ENCODE data around the gene CPT2.

The CPT2 gene

GRCh38 chr1:53246261-53247134 lies 49.9 kb downstream of the CPT2 start:
- no peak overlapping the region for H2AFZ ChIP-seq (ENCODE audit: low read depth, low read length)
- H3K4me1 ChIP-seq (ENCODE audit: insufficient read depth, low read length): no peaks in the 10 kb centered on the region
- no peaks in the 10 kb centered on the region for H3K9me3 ChIP-seq (ENCODE audit: low read length)
- peaks cover 31% of the 10 kb centered on the region for H3K36me3 ChIP-seq (ENCODE audit: insufficient read depth, low read length)
- H3K4me3 ChIP-seq (ENCODE audit: low read length): no peak overlapping the region
- no peaks in the 10 kb centered on the region for H3K27me3 ChIP-seq (ENCODE audit: insufficient read depth, low read length)

- H3K9me3 ChIP-seq (ENCODE audit: low read length): no peaks in the 10 kb centered on the region
- H3K4me3 ChIP-seq (ENCODE audit: low read length): no peak overlapping the region
- H3K36me3 ChIP-seq (ENCODE audit: insufficient read depth, low read length): peaks cover 38% of the 10 kb centered on the region
Observed at GRCh38 chr1:53249706-53250105, 53.1 kb downstream of the CPT2 start.

GRCh38 chr1:53250325-53250724 lies 53.7 kb downstream of the CPT2 start:
- Histone ChIP-seq H3K36me3 (ENCODE audit: insufficient read depth, low read length) (peaks cover 43% of the 10 kb centered on the region), H2AFZ (ENCODE audit: low read depth, low read length) (no peak overlapping the region)

More at GRCh38 chr1:53249706-53250105, 53.1 kb downstream of the CPT2 start:
- Histone ChIP-seq H2AFZ (ENCODE audit: low read depth, low read length) (no peak overlapping the region), H3K27me3 (ENCODE audit: insufficient read depth, low read length) (no peaks in the 10 kb centered on the region), H3K4me1 (ENCODE audit: insufficient read depth, low read length) (no peaks in the 10 kb centered on the region)

GRCh38 chr1:53254011-53254640 lies 57.5 kb downstream of the CPT2 start:
- H3K4me3 ChIP-seq (ENCODE audit: low read length): no peak overlapping the region
- H2AFZ ChIP-seq (ENCODE audit: low read depth, low read length): no peak overlapping the region
- H3K9me3 ChIP-seq (ENCODE audit: low read length): no peaks in the 10 kb centered on the region
- H3K4me1 ChIP-seq (ENCODE audit: insufficient read depth, low read length): no peaks in the 10 kb centered on the region
- H3K27me3 ChIP-seq (ENCODE audit: insufficient read depth, low read length): no peaks in the 10 kb centered on the region
- H3K36me3 ChIP-seq (ENCODE audit: insufficient read depth, low read length): peaks cover 47% of the 10 kb centered on the region

More at GRCh38 chr1:53250325-53250724, 53.7 kb downstream of the CPT2 start:
- no peaks in the 10 kb centered on the region for H3K9me3 ChIP-seq (ENCODE audit: low read length)
- no peak overlapping the region for H3K4me3 ChIP-seq (ENCODE audit: low read length)
- H3K4me1 ChIP-seq (ENCODE audit: insufficient read depth, low read length): no peaks in the 10 kb centered on the region
- H3K27me3 ChIP-seq (ENCODE audit: insufficient read depth, low read length): no peaks in the 10 kb centered on the region

GRCh38 chr1:53255031-53255430 lies 58.4 kb downstream of the CPT2 start:
- H3K9me3 ChIP-seq (ENCODE audit: low read length): no peaks in the 10 kb centered on the region
- H3K36me3 ChIP-seq (ENCODE audit: insufficient read depth, low read length): peaks cover 45% of the 10 kb centered on the region
- no peaks in the 10 kb centered on the region for H3K4me1 ChIP-seq (ENCODE audit: insufficient read depth, low read length)
- H3K27me3 ChIP-seq (ENCODE audit: insufficient read depth, low read length): no peaks in the 10 kb centered on the region
- no peak overlapping the region for H2AFZ ChIP-seq (ENCODE audit: low read depth, low read length)
- no peak overlapping the region for H3K4me3 ChIP-seq (ENCODE audit: low read length)

- H3K4me1 ChIP-seq (ENCODE audit: insufficient read depth, low read length): no peaks in the 10 kb centered on the region
- H3K4me3 ChIP-seq (ENCODE audit: low read length): no peak overlapping the region
- peaks cover 51% of the 10 kb centered on the region for H3K36me3 ChIP-seq (ENCODE audit: insufficient read depth, low read length)
- H3K27me3 ChIP-seq (ENCODE audit: insufficient read depth, low read length): no peaks in the 10 kb centered on the region
- H3K9me3 ChIP-seq (ENCODE audit: low read length): no peaks in the 10 kb centered on the region
- no peak overlapping the region for H2AFZ ChIP-seq (ENCODE audit: low read depth, low read length)
Observed at GRCh38 chr1:53256511-53257453, 60.2 kb downstream of the CPT2 start.

- H3K9me3 ChIP-seq (ENCODE audit: low read length): no peaks in the 10 kb centered on the region
- no peak overlapping the region for H3K4me3 ChIP-seq (ENCODE audit: low read length)
- no peak overlapping the region for H2AFZ ChIP-seq (ENCODE audit: low read depth, low read length)
- H3K4me1 ChIP-seq (ENCODE audit: insufficient read depth, low read length): no peaks in the 10 kb centered on the region
- H3K36me3 ChIP-seq (ENCODE audit: insufficient read depth, low read length): peaks cover 56% of the 10 kb centered on the region
- H3K27me3 ChIP-seq (ENCODE audit: insufficient read depth, low read length): no peaks in the 10 kb centered on the region
Observed at GRCh38 chr1:53257454-53258081, 60.9 kb downstream of the CPT2 start.

- Histone ChIP-seq H3K4me1 (ENCODE audit: insufficient read depth, low read length) (no peaks in the 10 kb centered on the region), H3K36me3 (ENCODE audit: insufficient read depth, low read length) (peaks cover 61% of the 10 kb centered on the region), H3K27me3 (ENCODE audit: insufficient read depth, low read length) (no peaks in the 10 kb centered on the region), H3K9me3 (ENCODE audit: low read length) (no peaks in the 10 kb centered on the region), H2AFZ (ENCODE audit: low read depth, low read length) (no peak overlapping the region), H3K4me3 (ENCODE audit: low read length) (no peak overlapping the region)
Observed at GRCh38 chr1:53258216-53258615, 61.6 kb downstream of the CPT2 start.

- Histone ChIP-seq H3K36me3 (ENCODE audit: insufficient read depth, low read length) (peaks cover 65% of the 10 kb centered on the region), H3K9me3 (ENCODE audit: low read length) (no peaks in the 10 kb centered on the region), H3K4me1 (ENCODE audit: insufficient read depth, low read length) (no peaks in the 10 kb centered on the region), H3K27me3 (ENCODE audit: insufficient read depth, low read length) (no peaks in the 10 kb centered on the region), H2AFZ (ENCODE audit: low read depth, low read length) (no peak overlapping the region), H3K4me3 (ENCODE audit: low read length) (no peak overlapping the region)
Observed at GRCh38 chr1:53259932-53260331, 63.3 kb downstream of the CPT2 start.

- Histone ChIP-seq H3K4me1 (ENCODE audit: insufficient read depth, low read length) (no peaks in the 10 kb centered on the region), H3K9me3 (ENCODE audit: low read length) (no peaks in the 10 kb centered on the region), H3K4me3 (ENCODE audit: low read length) (no peak overlapping the region), H3K36me3 (ENCODE audit: insufficient read depth, low read length) (peaks cover 68% of the 10 kb centered on the region), H3K27me3 (ENCODE audit: insufficient read depth, low read length) (no peaks in the 10 kb centered on the region), H2AFZ (ENCODE audit: low read depth, low read length) (no peak overlapping the region)
Observed at GRCh38 chr1:53260631-53261247, 64.1 kb downstream of the CPT2 start.

GRCh38 chr1:53262000-53262399 lies 65.4 kb downstream of the CPT2 start:
- no peaks in the 10 kb centered on the region for H3K4me1 ChIP-seq (ENCODE audit: insufficient read depth, low read length)
- no peak overlapping the region for H2AFZ ChIP-seq (ENCODE audit: low read depth, low read length)
- peaks cover 72% of the 10 kb centered on the region for H3K36me3 ChIP-seq (ENCODE audit: insufficient read depth, low read length)
- no peaks in the 10 kb centered on the region for H3K9me3 ChIP-seq (ENCODE audit: low read length)
- no peaks in the 10 kb centered on the region for H3K27me3 ChIP-seq (ENCODE audit: insufficient read depth, low read length)
- H3K4me3 ChIP-seq (ENCODE audit: low read length): no peak overlapping the region

Data from neuron (in vitro differentiated cells).